ENCODE measurements around the gene SMIM3.

SMIM3 gene

DNA sequence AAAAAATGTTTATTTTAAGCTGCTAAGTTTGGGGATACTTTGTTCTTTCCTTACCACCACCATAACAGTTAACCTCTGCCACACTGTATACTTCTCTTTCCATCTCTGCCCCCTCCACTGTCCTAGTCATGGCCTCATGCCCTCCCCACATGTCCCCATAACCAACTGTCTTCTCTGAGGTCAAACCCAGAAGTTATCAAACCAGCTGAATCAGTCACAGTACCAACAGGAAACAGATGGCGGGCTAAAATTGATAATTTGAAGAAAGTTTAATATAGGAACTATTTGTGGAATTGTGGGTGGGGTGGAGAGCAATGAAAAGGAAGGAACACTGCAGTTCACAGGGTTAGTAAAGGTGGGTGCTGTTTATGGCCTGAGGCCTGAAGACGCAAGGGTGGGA lies 14.0 kb upstream of the SMIM3 start:
- no peaks in the 10 kb centered on the region for H3K9me3 ChIP-seq
- H4K20me1 ChIP-seq: no peaks in the 10 kb centered on the region
- peak overlapping the region; percentile 2; the same call in 1 of the 2 replicates for H3K4me3 ChIP-seq
- peaks cover 76% of the 10 kb centered on the region for H3K4me1 ChIP-seq
- no peaks in the 10 kb centered on the region for H3K36me3 ChIP-seq
- TF ChIP-seq Cebpa-rat (IDR thresholded peaks at IDR 0.05): no peak
- no peaks in the 10 kb centered on the region for H3K27me3 ChIP-seq
- peak overlapping the region; percentile 73 for H3K9ac ChIP-seq
- peak overlapping the region; percentile 91 for H3K27ac ChIP-seq
- H3K4me2 ChIP-seq: peak overlapping the region; percentile 86

DNA sequence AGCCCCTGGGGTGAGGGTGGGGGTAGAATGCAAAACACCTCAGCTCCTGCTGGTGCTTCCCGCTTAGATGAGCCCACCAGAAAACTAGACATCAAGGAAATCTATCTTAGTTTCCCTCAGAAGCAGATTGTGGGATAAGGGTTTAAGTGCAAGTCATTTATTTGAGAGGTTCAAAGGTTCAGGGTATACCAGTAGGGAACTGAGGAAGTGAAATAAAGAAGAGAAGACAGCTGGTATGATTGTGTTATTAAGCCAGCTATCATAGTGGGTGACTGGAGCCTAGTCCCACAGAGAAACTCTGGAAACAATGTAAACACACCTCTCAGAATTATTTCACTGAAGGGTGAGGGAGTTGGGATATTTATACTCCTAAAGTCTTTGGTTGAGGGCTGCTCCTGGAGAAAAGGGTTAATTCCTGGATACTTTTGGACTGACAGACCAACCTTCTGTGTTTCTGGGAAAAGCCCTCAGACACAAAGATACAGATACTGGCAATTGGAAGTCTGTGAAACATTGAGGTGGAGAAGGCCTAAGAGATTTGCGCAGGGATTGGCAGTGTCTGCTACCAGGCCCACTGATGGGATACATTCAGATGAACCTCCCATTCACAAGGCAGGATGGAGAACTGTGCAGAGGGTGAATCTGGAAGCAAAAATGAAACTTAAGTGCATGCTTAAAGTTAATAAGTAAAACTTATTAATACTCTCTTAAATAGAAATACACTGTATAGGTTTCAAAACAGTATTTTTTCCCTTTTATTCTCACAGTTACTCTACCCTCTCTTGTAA lies 13.4 kb upstream of the SMIM3 start:
- Histone ChIP-seq H3K27ac (peak overlapping the region; percentile 91), H3K9ac (peak overlapping the region; percentile 73), H3K4me2 (peak overlapping the region; percentile 86), H4K20me1 (no peaks in the 10 kb centered on the region), H3K27me3 (no peaks in the 10 kb centered on the region), H3K36me3 (no peaks in the 10 kb centered on the region), H3K9me3 (peaks cover 2% of the 10 kb centered on the region; the same call in 1 of the 2 replicates), H3K4me3 (peak overlapping the region; percentile 2; the same call in 1 of the 2 replicates), H3K4me1 (peaks cover 75% of the 10 kb centered on the region)
- no peak for TF ChIP-seq Cebpa-rat (IDR thresholded peaks at IDR 0.05)

DNA sequence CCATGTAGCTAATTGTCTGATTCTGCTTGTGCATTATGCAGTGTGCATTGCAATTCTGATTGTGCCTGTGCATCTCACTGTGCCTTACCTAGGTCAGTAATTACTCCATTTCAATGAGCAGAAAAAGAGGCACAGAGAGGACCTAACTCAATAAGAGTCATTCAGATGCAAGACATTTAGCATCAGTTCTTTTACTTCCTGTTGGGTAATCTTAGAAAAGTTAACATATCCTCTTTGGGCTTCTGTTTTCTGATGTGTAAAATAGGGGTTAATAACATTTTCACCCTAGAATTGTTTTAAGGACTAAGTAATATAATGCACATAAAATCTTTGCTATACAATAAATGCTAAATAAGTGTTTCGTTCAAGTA lies 12.8 kb upstream of the SMIM3 start:
- Histone ChIP-seq H3K27me3 (no peaks in the 10 kb centered on the region), H3K4me1 (peaks cover 80% of the 10 kb centered on the region), H3K4me3 (no peak overlapping the region), H3K9me3 (peaks cover 5% of the 10 kb centered on the region; the same call in 1 of the 2 replicates), H3K9ac (no peak overlapping the region), H4K20me1 (no peaks in the 10 kb centered on the region), H3K4me2 (peak overlapping the region; percentile 86), H3K27ac (peak overlapping the region; percentile 91), H3K36me3 (no peaks in the 10 kb centered on the region)
- no peak for TF ChIP-seq Cebpa-rat (IDR thresholded peaks at IDR 0.05)

DNA sequence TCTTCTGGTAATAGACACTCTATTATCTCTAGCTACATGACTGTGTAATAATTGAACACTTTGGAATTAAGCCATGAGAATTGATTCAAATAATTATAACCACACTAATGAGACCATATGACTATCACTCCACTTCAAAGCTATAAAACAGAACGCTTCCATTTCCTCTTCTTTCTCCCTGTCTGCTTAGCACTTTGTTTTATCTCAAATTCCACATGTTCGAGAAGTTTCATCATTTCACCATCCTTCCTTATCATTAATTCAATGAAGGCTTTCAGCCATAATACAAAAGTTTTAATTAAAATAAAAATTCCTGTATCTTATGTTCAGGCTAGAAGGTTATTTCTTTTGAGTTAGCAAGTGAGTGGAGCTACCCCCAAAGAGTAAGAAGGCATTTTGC lies 12.3 kb upstream of the SMIM3 start:
- Histone ChIP-seq H3K4me1 (peaks cover 80% of the 10 kb centered on the region), H4K20me1 (no peaks in the 10 kb centered on the region), H3K27me3 (no peaks in the 10 kb centered on the region), H3K36me3 (no peaks in the 10 kb centered on the region), H3K4me2 (peak overlapping the region; percentile 86), H3K27ac (peak overlapping the region; percentile 49; the same call in 1 of the 2 replicates), H3K9me3 (peaks cover 5% of the 10 kb centered on the region; the same call in 1 of the 2 replicates), H3K4me3 (no peak overlapping the region), H3K9ac (no peak overlapping the region)
- TF ChIP-seq Cebpa-rat (IDR thresholded peaks at IDR 0.05): no peak

DNA sequence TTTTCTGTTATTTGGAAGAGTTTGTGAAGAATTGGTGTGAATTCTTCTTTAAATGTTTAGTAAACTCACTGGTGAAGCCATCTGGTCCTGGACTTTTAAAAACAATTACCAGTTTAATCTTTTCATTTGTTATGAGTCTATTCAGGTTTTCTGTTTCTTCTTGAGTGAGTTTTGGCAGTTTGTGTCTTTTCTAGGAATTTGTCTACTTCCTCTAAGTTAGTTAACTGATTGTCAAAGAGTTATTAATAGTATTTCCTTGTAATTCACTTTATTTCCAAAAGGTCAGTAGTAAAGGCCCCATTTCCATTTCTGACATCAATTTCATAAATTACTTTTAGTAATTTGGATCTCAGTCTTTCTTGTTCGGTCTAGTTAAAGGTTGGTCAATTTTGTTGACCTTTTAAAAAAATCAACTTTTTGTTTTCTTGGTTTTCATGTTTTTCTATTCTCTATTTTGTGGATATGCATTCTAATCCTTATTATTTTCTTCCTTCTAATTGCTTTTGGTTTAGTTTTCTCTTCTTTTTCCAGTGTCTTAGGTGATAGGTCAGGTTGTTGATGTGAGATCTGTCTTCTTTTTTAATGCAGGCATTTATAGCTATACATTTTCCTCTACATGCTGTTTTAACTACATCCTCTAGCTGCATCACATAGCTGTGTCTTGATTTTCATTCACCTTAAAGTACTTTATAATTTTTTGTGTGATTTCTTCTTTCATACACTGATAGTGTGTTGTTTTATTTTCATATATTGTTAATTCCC lies 7.3 kb upstream of the SMIM3 start:
- Histone ChIP-seq H3K9me3 (peaks cover 8% of the 10 kb centered on the region), H3K27ac (peak overlapping the region; percentile 61), H4K20me1 (no peaks in the 10 kb centered on the region), H3K4me3 (no peak overlapping the region), H3K9ac (no peak overlapping the region), H3K4me2 (peak overlapping the region; percentile 61), H3K4me1 (peaks cover 52% of the 10 kb centered on the region), H3K36me3 (no peaks in the 10 kb centered on the region), H3K27me3 (no peaks in the 10 kb centered on the region)
- no peak for TF ChIP-seq Cebpa-rat (IDR thresholded peaks at IDR 0.05)

DNA sequence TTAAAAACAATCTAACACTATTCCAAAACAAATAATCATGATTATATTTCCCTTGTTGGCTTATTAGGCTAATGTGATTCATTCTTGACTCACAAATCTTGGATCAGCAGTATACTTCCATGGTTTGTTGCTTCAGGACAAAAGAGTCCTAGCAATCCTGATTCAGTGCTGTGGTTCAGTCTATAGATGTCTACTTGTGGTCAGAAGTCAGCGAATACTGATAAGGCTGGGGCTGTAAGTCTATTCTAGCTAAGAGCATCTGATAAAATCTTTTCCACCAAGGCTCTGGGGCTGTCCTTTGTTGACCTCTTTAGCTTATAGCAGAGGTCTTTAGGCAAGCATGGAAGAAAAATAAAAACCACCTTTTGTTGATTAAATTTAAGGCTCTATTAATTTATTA lies 4.4 kb upstream of the SMIM3 start:
- no peaks in the 10 kb centered on the region for H3K36me3 ChIP-seq
- H3K9ac ChIP-seq: no peak overlapping the region
- H3K4me3 ChIP-seq: no peak overlapping the region
- no peak for TF ChIP-seq Cebpa-rat (IDR thresholded peaks at IDR 0.05)
- H3K27ac ChIP-seq: no peak overlapping the region
- H3K9me3 ChIP-seq: peaks cover 8% of the 10 kb centered on the region
- H4K20me1 ChIP-seq: no peaks in the 10 kb centered on the region
- H3K4me1 ChIP-seq: peaks cover 56% of the 10 kb centered on the region
- H3K27me3 ChIP-seq: no peaks in the 10 kb centered on the region
- peak overlapping the region; percentile 15; the same call in 1 of the 2 replicates for H3K4me2 ChIP-seq

DNA sequence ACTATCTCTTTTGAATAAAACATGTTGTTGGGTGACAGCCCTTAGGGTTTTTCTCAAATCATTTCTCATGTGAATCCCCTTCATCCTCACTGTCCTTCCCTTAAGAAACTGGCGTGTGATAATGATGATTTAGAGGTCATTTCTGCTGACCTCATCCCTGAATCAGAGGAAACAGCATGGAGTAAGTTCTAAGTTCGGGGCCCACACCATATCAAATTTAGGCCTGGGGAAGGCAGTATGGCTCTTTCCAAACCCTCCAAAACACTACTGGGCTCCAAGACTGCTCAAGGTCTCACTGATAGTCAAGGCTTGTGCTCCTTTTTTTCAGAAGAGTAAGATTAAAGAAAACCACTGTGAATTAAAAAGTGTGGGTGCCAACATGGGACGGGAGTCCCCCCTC lies 872 bp upstream of the SMIM3 start:
- Histone ChIP-seq H3K4me3 (peak overlapping the region; percentile 87), H3K9ac (peak overlapping the region; percentile 88), H3K27me3 (no peaks in the 10 kb centered on the region), H4K20me1 (no peaks in the 10 kb centered on the region), H3K27ac (peak overlapping the region; percentile 91; the same call in 1 of the 2 replicates), H3K4me1 (peaks cover 69% of the 10 kb centered on the region), H3K36me3 (no peaks in the 10 kb centered on the region), H3K4me2 (peak overlapping the region; percentile 89), H3K9me3 (no peaks in the 10 kb centered on the region)
- TF ChIP-seq Cebpa-rat (IDR thresholded peaks at IDR 0.05): no peak

DNA sequence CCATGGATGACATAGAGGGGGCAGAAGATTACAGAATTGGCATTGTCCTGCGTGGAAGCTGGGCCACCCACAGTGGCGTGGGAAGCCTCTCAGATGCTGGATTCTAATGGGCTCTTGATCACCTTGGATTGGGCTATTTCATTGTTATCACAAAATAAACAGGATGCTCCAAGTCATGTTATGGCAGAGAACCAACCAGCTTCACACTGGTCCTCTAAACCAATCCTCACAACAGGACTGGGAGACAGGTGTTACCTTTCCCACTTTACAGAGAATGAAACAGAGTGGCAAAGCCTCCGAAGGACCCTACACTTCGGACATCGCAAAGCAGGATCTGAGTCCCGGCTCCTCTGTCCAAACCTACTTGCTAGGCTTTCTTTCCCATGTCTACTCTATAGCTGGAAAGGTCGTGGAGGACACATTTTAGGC lies 455 bp upstream of the SMIM3 start:
- no peaks in the 10 kb centered on the region for H3K27me3 ChIP-seq
- H3K4me1 ChIP-seq: peaks cover 73% of the 10 kb centered on the region
- H3K4me2 ChIP-seq: peak overlapping the region; percentile 89
- peak overlapping the region; percentile 88 for H3K9ac ChIP-seq
- H4K20me1 ChIP-seq: no peaks in the 10 kb centered on the region
- TF ChIP-seq Cebpa-rat (IDR thresholded peaks at IDR 0.05): no peak
- H3K9me3 ChIP-seq: no peaks in the 10 kb centered on the region
- no peaks in the 10 kb centered on the region for H3K36me3 ChIP-seq
- H3K4me3 ChIP-seq: peak overlapping the region; percentile 87
- H3K27ac ChIP-seq: peak overlapping the region; percentile 91

DNA sequence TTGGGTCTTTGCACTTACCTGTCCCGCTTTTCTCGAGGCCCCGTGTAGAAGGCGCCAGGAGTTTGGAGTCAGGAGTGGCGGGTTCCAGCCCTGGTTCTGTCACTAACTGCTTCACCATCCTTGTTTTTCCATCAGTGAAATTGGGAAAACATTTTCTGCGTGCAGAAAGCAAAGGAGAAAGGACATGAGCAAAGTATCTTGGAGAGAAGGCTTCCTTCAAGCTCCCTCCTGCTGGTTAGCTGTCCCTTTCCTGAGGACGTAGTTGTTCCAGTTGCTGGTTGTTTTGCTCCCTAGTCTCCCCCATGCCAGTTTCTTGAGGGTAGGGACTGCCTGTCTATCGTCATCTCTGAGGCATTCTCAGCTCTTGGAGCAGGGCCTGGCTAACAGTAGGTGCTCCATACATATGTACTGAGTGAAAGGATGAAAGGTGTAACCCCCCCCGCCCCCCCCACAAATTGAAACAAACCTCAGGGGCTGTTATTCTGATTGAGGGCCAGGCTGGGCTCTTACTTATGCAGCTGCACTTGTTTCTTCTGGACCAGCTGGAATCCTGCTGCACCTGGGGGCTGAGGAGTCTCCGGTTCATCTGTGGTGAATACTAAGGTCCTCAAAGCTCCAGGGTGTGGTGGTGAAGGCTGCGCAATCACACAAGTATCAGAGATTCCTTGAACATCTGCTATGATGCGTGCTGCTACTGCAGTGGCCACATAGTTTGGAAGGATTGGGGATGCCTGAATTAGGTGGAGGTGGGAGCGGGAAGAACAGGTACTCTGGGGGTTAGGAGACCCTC lies 1.0 kb downstream of the SMIM3 start:
- H3K4me2 ChIP-seq: peak overlapping the region; percentile 89
- no peaks in the 10 kb centered on the region for H3K9me3 ChIP-seq
- no peaks in the 10 kb centered on the region for H3K36me3 ChIP-seq
- no peaks in the 10 kb centered on the region for H4K20me1 ChIP-seq
- no peaks in the 10 kb centered on the region for H3K27me3 ChIP-seq
- H3K4me1 ChIP-seq: peaks cover 75% of the 10 kb centered on the region
- H3K27ac ChIP-seq: peak overlapping the region; percentile 91
- peak; percentile 65 for TF ChIP-seq Cebpa-rat (IDR thresholded peaks at IDR 0.05)
- peak overlapping the region; percentile 87 for H3K4me3 ChIP-seq
- H3K9ac ChIP-seq: peak overlapping the region; percentile 88

Measured in BLaER1 (cell line).